GM13976 (cell line): Measurements from ENCODE around the gene CALU.

Experiments used
- DNase-seq: peaks from one replicate; pipeline ENCODE4 v3.0.0; 2012; ENCODE audit warnings: low spot score
- in situ Hi-C: fragments of 300-500 bp; cut with MboI; formaldehyde crosslinking; loops from one replicate; pipeline ENCODE4 v1.12.0; 2022; ENCODE audit warnings: low sequenced_read_pairs, mixed read lengths, inconsistent platforms; ENCODE audit not compliant: unreplicated experiment
- TF ChIP-seq, protein P1 (sequence below): IDR thresholded peaks from 2 replicates; pipeline ENCODE4 v1.5.1; 2012; ENCODE audit warnings: borderline replicate concordance, mild to moderate bottlenecking; ENCODE audit not compliant: insufficient read depth; ENCODE audit errors: extremely low read depth, missing control alignments, control extremely low read depth

The CALU gene

DNA sequence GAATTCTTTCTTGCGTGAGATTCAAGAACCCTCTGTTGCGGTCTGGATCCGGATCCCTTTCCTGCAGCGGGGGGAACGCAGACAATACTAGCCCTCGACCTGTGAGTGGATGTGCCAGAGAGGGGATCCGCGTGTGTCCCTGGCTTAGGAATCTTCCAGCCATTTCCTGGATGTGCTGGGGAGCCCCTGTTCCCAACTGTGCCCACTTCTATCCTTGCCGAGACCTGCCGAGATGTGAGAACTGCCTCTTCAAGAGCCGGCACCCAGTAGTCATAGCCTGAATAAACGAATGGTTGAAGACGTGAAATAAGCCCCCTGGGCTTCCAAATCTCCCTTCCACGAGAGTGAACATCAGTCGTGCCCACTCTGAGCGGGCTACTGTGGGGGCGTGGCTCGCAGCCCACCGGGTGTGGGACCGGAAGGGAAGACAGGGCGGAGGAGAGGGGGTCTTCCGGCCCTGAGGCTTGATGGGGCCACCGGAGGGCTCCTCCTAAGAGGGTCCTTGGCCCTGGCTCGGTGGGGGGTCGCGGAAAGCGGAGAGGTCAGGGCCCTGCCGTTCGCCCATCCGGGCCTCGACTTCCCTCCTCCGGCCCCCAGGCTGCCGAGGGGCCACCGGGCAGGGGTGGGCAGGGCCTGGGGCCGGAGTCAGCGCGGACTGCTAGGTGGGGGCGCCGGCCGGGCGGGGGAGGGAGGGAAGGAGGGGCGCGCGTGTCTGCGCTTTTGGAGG, 51.3 kb downstream of the CALU start:
- no peak for DNase-seq
- TF ChIP-seq, protein P1, sequence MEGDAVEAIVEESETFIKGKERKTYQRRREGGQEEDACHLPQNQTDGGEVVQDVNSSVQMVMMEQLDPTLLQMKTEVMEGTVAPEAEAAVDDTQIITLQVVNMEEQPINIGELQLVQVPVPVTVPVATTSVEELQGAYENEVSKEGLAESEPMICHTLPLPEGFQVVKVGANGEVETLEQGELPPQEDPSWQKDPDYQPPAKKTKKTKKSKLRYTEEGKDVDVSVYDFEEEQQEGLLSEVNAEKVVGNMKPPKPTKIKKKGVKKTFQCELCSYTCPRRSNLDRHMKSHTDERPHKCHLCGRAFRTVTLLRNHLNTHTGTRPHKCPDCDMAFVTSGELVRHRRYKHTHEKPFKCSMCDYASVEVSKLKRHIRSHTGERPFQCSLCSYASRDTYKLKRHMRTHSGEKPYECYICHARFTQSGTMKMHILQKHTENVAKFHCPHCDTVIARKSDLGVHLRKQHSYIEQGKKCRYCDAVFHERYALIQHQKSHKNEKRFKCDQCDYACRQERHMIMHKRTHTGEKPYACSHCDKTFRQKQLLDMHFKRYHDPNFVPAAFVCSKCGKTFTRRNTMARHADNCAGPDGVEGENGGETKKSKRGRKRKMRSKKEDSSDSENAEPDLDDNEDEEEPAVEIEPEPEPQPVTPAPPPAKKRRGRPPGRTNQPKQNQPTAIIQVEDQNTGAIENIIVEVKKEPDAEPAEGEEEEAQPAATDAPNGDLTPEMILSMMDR, result no peak
- in situ Hi-C loops, result no loop called here

DNA sequence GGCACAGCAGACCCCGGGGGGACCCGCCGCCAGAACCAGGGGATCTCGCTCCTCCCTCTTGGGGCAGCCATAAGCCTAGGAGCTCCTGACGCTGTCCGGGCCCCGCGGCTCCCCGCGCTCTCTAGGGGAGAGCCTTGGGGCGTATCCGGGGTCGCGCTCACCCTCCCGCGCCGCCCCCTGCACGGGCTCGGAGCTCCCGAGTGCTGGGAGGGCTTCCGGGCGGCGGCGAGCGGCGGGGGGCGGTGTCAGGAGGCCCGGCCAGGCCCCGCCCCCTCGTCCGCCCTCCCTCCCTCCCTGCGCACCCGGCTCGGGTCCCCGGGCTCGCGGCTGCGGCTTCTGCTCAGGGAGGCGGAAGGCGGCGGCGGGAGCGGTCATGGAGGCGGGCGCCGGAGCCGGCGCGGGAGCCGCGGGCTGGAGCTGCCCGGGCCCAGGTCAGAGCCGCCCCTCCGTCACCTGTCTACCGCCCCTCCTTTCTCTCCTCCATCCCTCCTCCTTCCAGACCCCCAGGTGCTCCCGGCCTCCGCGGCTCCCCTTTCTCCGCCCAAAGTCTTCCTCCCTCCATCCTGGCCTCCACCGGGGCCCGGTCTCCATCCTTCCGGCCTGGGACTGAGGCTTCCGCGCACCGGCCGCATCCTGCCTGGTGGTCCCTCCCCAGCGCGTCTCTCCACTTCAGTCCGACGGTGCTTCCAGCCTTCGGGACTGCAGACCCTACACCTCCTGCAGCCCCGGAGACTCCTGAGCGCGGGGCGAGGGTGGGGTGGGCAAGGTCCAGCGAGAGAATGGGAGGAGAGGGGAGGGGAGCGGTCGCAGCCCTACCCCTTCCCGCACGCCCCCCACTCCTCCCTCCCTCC, 52.2 kb downstream of the CALU start, which contains the start of gene CCDC136:
CCDC136 (plus strand) TSS at position 848 of the 851 bp plus-strand sequence. CDS start 444 bp downstream, outside the sequence.
- TF ChIP-seq, protein P1, result no peak
- DNase-seq, result peak; percentile 94
- in situ Hi-C loops, result no loop called here

DNA sequence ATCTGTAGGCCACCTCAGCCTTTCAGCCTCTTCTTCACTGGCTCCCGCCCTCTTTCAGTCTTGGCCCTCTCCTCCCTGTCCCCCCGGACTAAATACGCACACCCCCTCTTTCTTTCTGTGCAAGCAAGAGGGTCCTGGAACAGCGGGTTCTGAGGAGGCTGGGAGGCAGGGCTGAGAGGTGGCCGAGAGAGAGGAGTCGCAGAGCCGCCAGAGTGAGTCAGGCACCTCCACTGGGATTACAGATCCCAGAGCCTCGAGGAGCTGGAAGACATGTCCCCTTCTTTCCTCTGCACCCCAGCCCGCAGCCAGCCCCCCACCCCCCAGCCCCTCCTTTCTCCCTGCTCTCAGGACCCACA, 52.8 kb downstream of the CALU start:
- in situ Hi-C loops, result no loop called here
- no peak for DNase-seq
- TF ChIP-seq, protein P1, result no peak

DNA sequence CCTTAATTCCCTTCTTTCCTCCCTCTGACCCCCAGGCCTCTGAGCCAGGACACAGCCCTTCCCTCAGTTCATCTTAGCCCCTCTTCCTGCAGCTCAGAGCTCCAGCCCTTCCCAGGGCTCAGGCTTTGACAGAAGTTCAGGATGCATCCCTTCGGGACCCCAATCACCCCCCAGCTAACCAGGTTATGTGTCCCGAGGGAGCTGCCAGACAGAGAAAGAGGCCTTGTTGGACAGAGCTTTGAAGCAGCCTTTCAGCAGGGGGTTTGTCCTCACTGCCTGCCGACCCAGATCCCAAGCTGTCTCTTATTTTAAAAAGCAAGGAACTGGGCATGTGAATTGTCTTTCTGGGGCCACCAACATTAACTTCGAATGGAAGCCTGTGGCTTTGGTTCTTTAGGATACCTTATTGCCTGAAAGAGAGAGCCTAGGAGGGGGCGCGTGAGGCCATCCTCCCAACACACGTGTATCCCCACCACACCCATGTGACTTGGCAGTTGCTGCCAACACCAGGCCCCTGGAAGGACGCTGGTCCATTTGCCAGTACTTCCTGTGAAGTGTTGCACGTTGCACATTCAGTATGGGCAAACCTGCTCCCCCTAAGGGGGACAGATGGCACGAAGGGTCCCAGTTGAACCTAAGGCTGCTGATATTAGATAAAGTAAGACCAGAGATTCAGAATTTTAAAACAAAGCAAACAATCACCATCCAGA, 53.5 kb downstream of the CALU start:
- DNase-seq, result no peak
- TF ChIP-seq, protein P1, result no peak
- in situ Hi-C loops, result no loop called here

DNA sequence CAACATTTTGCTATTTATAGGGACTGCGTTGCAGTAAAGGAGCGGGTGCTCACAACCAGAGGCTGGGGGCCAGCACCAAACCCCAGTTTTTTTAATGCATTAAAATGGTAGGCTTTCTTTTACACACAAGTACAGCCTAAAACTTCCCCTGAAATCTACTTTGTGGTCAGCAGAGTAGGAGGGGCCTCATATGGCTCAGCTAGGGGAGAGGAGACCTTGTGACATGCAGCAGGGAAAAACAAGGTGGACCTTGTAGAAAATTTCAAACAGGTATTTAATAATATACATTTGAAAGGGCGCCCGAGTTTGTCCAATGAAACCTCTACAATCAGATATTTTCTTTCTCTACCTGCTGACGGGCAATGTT, 54.0 kb downstream of the CALU start:
- in situ Hi-C loops, result no loop called here
- TF ChIP-seq, protein P1, result no peak
- DNase-seq, result no peak

DNA sequence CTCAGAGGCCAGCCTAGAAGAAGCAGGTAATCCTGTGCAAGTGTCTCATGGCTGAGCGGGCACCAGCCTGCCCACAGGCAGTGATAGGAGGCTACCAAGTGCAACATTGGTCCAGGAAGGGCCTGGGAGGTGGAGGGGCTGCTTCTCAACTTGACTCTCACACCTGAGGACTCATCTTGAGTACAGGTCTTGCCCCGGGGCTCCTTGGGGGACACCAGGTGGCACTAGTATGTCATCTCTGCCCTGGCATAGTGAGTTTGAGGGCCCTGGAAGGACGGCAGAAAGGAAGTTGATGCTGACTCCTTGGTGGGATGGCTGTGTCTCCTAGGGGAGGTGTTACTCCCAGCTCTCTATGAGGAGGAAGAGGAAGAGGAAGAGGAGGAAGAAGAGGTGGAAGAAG, 54.9 kb downstream of the CALU start:
- in situ Hi-C loops, result no loop called here
- TF ChIP-seq, protein P1, result peak; percentile 18
- peak; percentile 49 for DNase-seq
